ENCODE measurements around the gene RRN3.
"Not testable (repeated sequence)": the region's sequence is repeated elsewhere in the genome, so short reads cannot be mapped to it uniquely, and the experiment has no call there.

The RRN3 gene

GRCh38 chr16:15099366-15099909 is 5.4 kb upstream of the RRN3 start:
- not testable (repeated sequence) for DNase-seq (ENCODE audit: low spot score)

- DNase-seq (ENCODE audit: low spot score), result not testable (repeated sequence)
Observed at GRCh38 chr16:15096583-15096972, 2.5 kb upstream of the RRN3 start.

- not testable (repeated sequence) for DNase-seq (ENCODE audit: low spot score)
Observed at GRCh38 chr16:15093571-15093954, 509 bp downstream of the RRN3 start.

GRCh38 chr16:15090663-15091269 is 3.3 kb downstream of the RRN3 start:
- DNase-seq (ENCODE audit: low spot score), result not testable (repeated sequence)

GRCh38 chr16:15082788-15083187 is 11.3 kb downstream of the RRN3 start:
- not testable (repeated sequence) for DNase-seq (ENCODE audit: low spot score)

- not testable (repeated sequence) for DNase-seq (ENCODE audit: low spot score)
Observed at GRCh38 chr16:15080883-15081282, 13.2 kb downstream of the RRN3 start.

- DNase-seq (ENCODE audit: low spot score), result not testable (repeated sequence)
Observed at GRCh38 chr16:15076161-15076560, 17.9 kb downstream of the RRN3 start.

GRCh38 chr16:15073101-15073500 is 21.0 kb downstream of the RRN3 start:
- no peak for DNase-seq (ENCODE audit: low spot score)

- not testable (repeated sequence) for DNase-seq (ENCODE audit: low spot score)
Observed at GRCh38 chr16:15071916-15072769, 21.9 kb downstream of the RRN3 start.

GRCh38 chr16:15071013-15071412 is 23.1 kb downstream of the RRN3 start:
- DNase-seq (ENCODE audit: low spot score), result not testable (repeated sequence)

GRCh38 chr16:15066690-15067089 is 27.4 kb downstream of the RRN3 start:
- not testable (repeated sequence) for DNase-seq (ENCODE audit: low spot score)

- not testable (repeated sequence) for DNase-seq (ENCODE audit: low spot score)
Observed at GRCh38 chr16:15065961-15066360, 28.1 kb downstream of the RRN3 start.

- not testable (repeated sequence) for DNase-seq (ENCODE audit: low spot score)
Observed at GRCh38 chr16:15062085-15062810, 31.8 kb downstream of the RRN3 start.

- no peak for DNase-seq (ENCODE audit: low spot score)
Observed at GRCh38 chr16:15059324-15059723, 34.7 kb downstream of the RRN3 start.

GRCh38 chr16:15057681-15058417 is 36.2 kb downstream of the RRN3 start:
- DNase-seq (ENCODE audit: low spot score), result no peak

- DNase-seq (ENCODE audit: low spot score), result no peak
Observed at GRCh38 chr16:15055141-15056053, 38.7 kb downstream of the RRN3 start.

GRCh38 chr16:15054357-15055140 is 39.5 kb downstream of the RRN3 start:
- no peak for DNase-seq (ENCODE audit: low spot score)

GRCh38 chr16:15053904-15054303 is 40.2 kb downstream of the RRN3 start:
- DNase-seq (ENCODE audit: low spot score), result no peak

GRCh38 chr16:15052747-15053476 is 41.2 kb downstream of the RRN3 start:
- no peak for DNase-seq (ENCODE audit: low spot score)
